Choroid plexus epithelial cell (primary cell): ENCODE results near the gene NKAIN2.

Source experiments
- DNase-seq: peaks from one replicate; pipeline ENCODE4 v3.0.0-alpha.2; 2010; ENCODE audit warnings: low read depth
- H3K4me3 ChIP-seq: 2 replicates; pipeline ENCODE4 v1.5.1; 2011; ENCODE audit warnings: low read depth, mild to moderate bottlenecking, control low read depth, low read length, moderate library complexity
- CTCF ChIP-seq: conservative IDR thresholded peaks from 2 replicates; pipeline ENCODE4 v1.5.1; 2011; ENCODE audit warnings: low read depth, mild to moderate bottlenecking, control low read depth, inconsistent platforms, low read length, moderate library complexity

Gene NKAIN2

GRCh38 chr6:124520514-124520913, 716.8 kb downstream of the NKAIN2 start:
- no peak overlapping the region for H3K4me3 ChIP-seq
- no peak for TF ChIP-seq CTCF
- DNase-seq, result no peak

GRCh38 chr6:124522335-124522734, 718.7 kb downstream of the NKAIN2 start:
- H3K4me3 ChIP-seq, result no peak overlapping the region
- no peak for DNase-seq
- no peak for TF ChIP-seq CTCF

GRCh38 chr6:124524491-124525200, 721.0 kb downstream of the NKAIN2 start:
- DNase-seq, result peak; percentile 4
- TF ChIP-seq CTCF, result no peak
- H3K4me3 ChIP-seq, result no peak overlapping the region

- H3K4me3 ChIP-seq, result no peak overlapping the region
- TF ChIP-seq CTCF, result no peak
- peak; percentile 17 for DNase-seq
Observed at GRCh38 chr6:124530926-124531325, 727.3 kb downstream of the NKAIN2 start.

- no peak for TF ChIP-seq CTCF
- H3K4me3 ChIP-seq, result no peak overlapping the region
- no peak for DNase-seq
Observed at GRCh38 chr6:124535299-124535698, 731.6 kb downstream of the NKAIN2 start.

- TF ChIP-seq CTCF, result no peak
- DNase-seq, result peak; percentile 92
- H3K4me3 ChIP-seq, result no peak overlapping the region
Observed at GRCh38 chr6:124535746-124536145, 732.1 kb downstream of the NKAIN2 start.

- DNase-seq, result no peak
- H3K4me3 ChIP-seq, result no peak overlapping the region
- TF ChIP-seq CTCF, result no peak
Observed at GRCh38 chr6:124536157-124536841, 732.6 kb downstream of the NKAIN2 start.
